ENCODE data around the gene SDK1.

SDK1 gene

GRCh38 chr7:4129481-4130122 lies 828.5 kb downstream of the SDK1 start:
- DNase-seq (ENCODE audit: low read depth, low spot score) = no peak

- DNase-seq (ENCODE audit: low read depth, low spot score) = no peak
Observed at GRCh38 chr7:4131063-4131462, 830.0 kb downstream of the SDK1 start.

GRCh38 chr7:4132221-4132620 lies 831.2 kb downstream of the SDK1 start:
- no peak for DNase-seq (ENCODE audit: low read depth, low spot score)

- DNase-seq (ENCODE audit: low read depth, low spot score) = no peak
Observed at GRCh38 chr7:4133491-4134044, 832.5 kb downstream of the SDK1 start.

GRCh38 chr7:4134204-4134603 lies 833.2 kb downstream of the SDK1 start:
- DNase-seq (ENCODE audit: low read depth, low spot score) = no peak

- no peak for DNase-seq (ENCODE audit: low read depth, low spot score)
Observed at GRCh38 chr7:4134631-4135030, 833.6 kb downstream of the SDK1 start.

GRCh38 chr7:4135301-4135700 lies 834.2 kb downstream of the SDK1 start:
- no peak for DNase-seq (ENCODE audit: low read depth, low spot score)

GRCh38 chr7:4136036-4136435 lies 835.0 kb downstream of the SDK1 start:
- no peak for DNase-seq (ENCODE audit: low read depth, low spot score)

- peak; percentile 19 for DNase-seq (ENCODE audit: low read depth, low spot score)
Observed at GRCh38 chr7:4136501-4137110, 835.6 kb downstream of the SDK1 start.

- DNase-seq (ENCODE audit: low read depth, low spot score) = no peak
Observed at GRCh38 chr7:4137552-4137951, 836.5 kb downstream of the SDK1 start.

- no peak for DNase-seq (ENCODE audit: low read depth, low spot score)
Observed at GRCh38 chr7:4138866-4139265, 837.8 kb downstream of the SDK1 start.

- no peak for DNase-seq (ENCODE audit: low read depth, low spot score)
Observed at GRCh38 chr7:4139656-4140625, 838.9 kb downstream of the SDK1 start.

- DNase-seq (ENCODE audit: low read depth, low spot score) = no peak
Observed at GRCh38 chr7:4140933-4141332, 839.9 kb downstream of the SDK1 start.

GRCh38 chr7:4143006-4143405 lies 842.0 kb downstream of the SDK1 start:
- no peak for DNase-seq (ENCODE audit: low read depth, low spot score)

GRCh38 chr7:4143511-4144171 lies 842.6 kb downstream of the SDK1 start:
- DNase-seq (ENCODE audit: low read depth, low spot score) = no peak

GRCh38 chr7:4144172-4144701 lies 843.2 kb downstream of the SDK1 start:
- DNase-seq (ENCODE audit: low read depth, low spot score) = no peak

GRCh38 chr7:4144811-4145510 lies 843.9 kb downstream of the SDK1 start:
- peak; percentile 64 for DNase-seq (ENCODE audit: low read depth, low spot score)

- DNase-seq (ENCODE audit: low read depth, low spot score) = no peak
Observed at GRCh38 chr7:4145576-4145975, 844.5 kb downstream of the SDK1 start.

- DNase-seq (ENCODE audit: low read depth, low spot score) = no peak
Observed at GRCh38 chr7:4147926-4148620, 847.0 kb downstream of the SDK1 start.

GRCh38 chr7:4149236-4149635 lies 848.2 kb downstream of the SDK1 start:
- no peak for DNase-seq (ENCODE audit: low read depth, low spot score)

Data from astrocyte of the hippocampus (primary cell).